ENCODE data around the gene MALSU1.

The MALSU1 gene

DNA sequence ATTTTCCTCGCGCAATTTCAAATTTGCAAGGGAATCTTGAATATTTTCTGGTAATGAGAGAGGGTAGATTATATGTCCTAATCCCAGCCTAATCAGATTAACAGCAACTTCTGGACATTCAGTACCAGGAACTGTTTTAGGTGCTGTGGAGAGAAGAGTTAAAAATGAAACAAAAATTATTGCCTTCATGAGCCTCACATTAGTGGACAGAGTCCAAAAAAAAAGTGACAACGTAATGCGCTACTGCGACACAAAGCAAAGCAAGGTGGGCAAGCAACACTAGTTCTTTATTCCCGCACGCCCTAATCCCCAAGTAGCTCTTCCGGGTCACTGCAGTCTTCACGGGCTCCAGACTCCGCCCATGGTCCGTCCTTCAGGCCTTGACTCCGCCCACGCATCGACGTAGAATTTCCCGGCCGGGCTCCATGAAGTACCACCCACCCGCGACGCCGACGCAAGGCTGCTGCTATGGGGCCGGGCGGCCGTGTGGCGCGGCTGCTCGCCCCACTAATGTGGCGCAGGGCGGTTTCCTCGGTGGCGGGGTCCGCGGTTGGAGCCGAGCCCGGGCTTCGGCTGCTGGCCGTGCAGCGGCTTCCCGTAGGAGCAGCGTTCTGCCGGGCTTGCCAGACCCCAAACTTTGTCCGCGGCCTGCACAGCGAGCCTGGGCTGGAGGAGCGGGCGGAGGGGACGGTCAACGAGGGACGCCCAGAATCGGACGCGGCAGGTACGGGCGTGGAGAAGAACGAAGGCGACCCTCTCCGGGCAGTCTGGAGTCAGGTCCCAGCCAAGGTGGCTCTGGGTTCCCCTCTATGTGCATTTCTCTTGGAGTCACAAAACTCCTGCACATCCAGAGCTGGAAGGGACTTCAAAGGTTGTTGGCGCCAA is at the start of gene MALSU1:
Gene MALSU1, plus strand, starts transcription at position 455 of the 885 bp plus-strand sequence. Its CDS starts 14 bp downstream, at position 469.
- peak; percentile 91 for DNase-seq (ENCODE audit: low read depth)

DNA sequence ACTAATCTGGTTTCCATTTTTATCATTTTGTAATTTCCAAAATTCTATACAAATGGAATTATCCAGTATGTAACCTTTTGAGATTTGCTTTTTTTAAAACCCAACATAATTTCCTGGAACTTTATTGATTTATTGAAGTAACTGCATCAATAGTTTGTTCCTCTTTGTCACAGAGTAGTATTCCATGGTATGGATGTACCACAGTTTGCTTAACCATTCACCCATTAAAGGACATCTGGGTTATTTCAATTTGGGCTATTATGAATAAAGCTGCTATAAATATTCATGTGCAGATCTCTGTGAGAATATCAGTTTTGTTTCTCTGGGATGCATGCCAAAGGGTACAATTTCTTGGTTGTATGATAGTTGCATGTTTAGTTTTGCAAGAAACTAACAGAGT is 49.7 kb upstream of the MALSU1 start:
- DNase-seq (ENCODE audit: low read depth), result no peak

DNA sequence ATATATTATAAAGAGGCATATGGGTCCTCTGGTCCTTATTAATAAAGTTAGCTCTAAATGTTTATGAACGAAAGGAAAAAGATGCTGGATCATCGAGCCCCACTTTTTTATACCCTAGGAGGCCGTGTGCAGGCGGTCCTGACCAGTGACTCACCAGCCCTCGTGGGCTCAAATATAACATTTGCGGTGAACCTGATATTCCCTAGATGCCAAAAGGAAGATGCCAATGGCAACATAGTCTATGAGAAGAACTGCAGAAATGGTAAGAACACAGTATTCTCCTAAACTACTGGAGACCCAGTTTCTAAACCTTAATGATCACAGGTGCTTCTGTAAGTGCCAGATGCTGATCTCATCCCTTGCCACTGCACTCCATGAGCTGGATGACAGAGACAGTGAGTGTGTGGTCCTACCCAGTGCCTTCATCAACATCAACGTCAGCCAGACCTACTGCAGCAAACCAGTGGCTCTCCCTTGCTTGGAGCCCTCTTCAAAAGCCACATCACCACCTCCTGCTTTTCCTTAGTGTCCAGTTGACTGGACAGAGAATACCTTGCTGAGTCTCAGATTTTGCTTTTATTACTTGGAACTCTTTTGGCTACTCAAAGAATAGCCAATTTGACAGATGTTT is 45.0 kb upstream of the MALSU1 start:
- DNase-seq (ENCODE audit: low read depth), result no peak

DNA sequence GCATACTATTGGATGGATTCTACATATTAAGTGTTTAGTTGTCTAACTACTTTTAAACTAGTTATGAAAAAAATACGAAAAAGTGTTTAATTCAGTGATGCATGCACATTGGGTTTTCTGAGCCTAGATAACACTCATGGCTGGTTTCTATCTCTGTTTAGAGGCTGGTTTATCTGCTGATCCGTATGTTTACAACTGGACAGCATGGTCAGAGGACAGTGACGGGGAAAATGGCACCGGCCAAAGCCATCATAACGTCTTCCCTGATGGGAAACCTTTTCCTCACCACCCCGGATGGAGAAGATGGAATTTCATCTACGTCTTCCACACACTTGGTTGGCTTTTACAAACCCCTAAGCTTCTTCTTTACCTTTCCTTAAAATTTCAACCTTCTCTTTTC is 42.4 kb upstream of the MALSU1 start:
- DNase-seq (ENCODE audit: low read depth), result no peak

DNA sequence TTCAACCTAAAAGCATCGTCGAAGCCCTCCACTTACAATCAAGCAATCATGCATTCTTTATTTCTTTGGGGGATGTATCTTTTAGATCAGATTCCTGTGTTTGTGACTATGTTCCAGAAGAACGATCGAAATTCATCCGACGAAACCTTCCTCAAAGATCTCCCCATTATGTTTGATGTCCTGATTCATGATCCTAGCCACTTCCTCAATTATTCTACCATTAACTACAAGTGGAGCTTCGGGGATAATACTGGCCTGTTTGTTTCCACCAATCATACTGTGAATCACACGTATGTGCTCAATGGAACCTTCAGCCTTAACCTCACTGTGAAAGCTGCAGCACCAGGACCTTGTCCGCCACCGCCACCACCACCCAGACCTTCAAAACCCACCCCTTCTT is 38.8 kb upstream of the MALSU1 start:
- DNase-seq (ENCODE audit: low read depth), result no peak

DNA sequence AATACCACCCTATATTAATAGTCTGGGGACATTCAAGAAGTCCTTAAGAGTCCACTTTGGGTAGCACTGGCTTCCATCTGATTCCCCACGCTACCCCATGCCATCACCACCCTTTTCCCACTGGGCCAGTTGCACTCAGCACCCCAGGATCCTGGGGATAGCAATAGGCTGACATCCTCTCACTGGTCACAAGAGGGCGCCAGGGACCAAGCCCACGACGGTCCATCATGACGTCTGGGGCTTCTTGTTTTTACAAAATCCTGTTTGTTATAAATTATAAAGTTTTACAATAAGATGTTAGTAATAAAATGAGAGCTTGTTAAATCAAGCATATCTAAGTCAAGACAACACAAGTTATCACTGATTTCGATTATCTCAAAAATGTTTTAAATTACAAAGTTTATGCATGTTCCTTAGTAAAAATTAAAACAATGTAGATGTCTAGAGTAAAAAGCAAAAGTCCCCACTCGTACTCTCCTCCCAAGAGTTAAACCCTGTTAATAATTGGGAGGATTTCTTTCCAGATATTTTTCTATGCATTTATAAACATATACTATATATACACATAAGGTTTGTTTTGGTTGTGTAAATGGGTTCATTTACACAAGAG is 37.2 kb upstream of the MALSU1 start:
- no peak for DNase-seq (ENCODE audit: low read depth)

DNA sequence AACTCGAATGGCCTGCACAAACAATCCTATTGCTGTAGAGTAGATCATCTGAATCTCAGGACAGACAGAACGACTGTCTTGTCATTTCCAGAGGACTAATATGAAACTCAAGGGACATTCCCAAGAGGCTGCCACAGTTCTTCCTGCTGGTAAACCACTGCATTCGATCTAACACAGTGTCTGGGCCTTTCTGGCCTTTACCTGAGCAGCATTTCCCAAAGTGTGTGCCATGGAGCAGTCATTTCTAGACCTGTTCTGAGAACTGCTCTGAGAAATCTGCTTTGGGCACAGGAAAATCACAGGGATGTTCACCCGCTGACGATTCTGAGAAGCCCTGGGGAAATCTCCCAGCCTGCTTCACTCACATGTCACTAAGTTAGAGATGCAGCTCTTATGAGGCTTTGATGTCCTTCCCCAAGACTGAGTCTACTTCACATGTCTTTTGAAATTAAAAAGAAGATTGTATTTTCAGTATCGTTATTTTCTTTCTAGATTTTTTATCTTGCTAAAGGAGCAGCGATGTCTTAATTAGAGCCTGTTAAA is 34.2 kb upstream of the MALSU1 start:
- DNase-seq (ENCODE audit: low read depth), result no peak

DNA sequence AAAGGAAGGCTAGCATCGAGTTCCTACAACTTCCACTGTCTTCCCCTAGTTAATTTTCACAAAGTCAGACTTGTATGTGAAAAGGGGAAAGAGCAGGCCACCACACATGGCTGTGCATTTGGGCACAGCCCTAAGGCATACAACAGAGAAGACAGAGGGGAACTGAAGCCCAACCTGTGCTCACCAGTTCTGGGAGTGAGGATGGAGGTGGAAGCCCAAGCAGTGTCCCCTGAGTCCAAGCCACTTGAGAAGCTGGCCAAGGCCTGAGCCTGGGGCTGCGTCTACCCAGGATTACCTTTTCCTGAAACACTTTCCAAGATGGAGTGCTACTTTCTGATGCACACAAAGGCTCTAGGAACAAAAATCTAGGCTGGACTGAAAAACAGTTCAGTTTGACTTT is 32.2 kb upstream of the MALSU1 start:
- DNase-seq (ENCODE audit: low read depth), result no peak

DNA sequence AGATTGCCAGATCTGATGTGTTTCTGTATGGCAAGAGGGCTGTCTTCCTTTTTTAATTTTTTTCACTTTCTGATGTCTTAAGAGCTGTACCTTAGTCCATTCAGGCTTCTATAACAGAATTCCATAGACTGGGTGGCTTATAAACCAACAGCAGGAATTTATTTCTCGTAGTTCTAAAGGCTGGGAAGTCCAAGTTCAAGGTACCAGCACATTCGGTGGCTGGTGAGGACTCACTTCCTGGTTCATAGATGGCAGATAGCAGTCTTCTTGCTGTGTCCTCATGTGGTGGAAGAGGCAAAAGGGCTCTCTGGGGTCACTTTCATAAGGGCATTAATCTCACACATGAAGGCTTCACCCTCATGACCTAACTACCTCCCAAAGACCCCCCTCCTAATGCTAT is 31.8 kb upstream of the MALSU1 start:
- no peak for DNase-seq (ENCODE audit: low read depth)

DNA sequence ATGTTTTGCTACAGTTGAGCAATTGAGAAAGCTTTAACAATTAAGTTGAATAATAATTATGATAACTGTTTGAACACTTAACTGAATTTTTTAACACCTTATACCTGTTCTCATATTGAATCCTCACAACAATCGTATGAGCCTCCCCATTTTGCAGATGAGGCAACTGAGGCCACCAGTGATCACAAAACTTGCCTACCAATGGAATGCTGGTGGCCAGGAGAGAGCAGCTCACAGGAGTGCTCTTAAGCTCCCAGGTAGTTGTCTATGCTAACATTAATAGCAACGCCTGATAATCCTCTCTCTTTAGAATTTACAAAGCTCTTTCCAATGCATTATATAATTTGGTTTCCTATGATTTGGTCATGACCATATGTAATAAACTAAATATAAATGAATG is 31.0 kb upstream of the MALSU1 start:
- no peak for DNase-seq (ENCODE audit: low read depth)

DNA sequence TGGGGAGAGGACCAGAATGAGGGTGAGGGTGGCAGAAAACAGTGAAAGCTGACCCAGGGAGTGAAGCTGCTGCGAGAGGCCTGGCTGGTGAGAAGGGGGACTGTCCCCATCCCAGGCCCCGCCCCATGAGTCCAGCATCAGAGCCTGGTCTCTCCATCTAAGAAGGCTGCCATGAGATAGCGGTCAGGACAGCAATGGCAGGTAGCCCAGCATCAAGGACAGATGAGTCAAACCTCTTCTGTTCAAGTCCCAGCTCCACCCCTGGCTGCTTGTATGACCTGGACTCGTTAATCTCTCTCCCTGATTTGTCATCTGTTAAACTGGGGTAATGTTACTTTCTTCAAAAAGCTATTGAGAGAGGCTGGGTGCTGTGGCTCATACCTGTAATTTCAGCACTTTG is 30.4 kb upstream of the MALSU1 start:
- no peak for DNase-seq (ENCODE audit: low read depth)

DNA sequence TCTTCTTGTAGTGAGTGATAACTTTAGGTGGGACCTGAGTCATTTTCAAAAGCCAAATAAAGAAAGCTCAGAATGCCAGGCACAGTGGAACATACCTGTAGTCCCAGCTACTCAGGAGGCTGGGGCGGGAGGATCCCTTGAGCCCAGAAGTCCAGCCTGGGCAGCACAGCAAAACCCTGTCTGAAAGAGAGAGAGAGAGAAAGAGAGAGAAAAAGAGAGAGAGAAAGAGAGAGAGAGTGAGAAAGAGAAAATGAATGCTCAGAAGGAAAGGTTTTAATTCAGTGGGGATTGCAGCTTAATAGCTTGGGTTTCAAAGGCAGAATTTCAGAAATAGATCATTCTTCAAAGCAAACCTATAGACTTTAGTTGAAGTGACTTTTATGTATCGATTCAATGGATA is 26.9 kb upstream of the MALSU1 start:
- DNase-seq (ENCODE audit: low read depth), result no peak

DNA sequence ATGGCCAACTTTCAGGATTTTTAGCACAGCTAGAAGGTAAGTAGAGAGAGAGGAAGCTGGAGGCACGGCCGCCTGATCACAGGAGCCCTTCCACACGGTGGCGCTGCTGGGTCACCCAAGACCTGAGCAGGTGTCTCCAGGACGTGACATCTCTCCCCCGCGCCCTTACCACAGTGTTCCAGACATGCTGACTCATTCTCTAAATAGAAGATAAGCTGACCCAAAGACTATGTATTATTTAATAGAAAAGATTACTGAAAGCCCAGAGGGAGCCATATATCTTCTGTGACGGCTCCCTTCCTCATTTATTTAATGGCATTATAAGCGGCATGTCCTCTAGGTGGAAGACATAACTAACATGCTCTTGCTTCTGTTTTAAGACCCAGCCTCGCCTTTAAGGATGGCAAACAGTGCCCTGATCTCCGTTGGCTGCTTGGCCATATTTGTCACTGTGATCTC is 26.0 kb upstream of the MALSU1 start:
- DNase-seq (ENCODE audit: low read depth), result peak; percentile 76

DNA sequence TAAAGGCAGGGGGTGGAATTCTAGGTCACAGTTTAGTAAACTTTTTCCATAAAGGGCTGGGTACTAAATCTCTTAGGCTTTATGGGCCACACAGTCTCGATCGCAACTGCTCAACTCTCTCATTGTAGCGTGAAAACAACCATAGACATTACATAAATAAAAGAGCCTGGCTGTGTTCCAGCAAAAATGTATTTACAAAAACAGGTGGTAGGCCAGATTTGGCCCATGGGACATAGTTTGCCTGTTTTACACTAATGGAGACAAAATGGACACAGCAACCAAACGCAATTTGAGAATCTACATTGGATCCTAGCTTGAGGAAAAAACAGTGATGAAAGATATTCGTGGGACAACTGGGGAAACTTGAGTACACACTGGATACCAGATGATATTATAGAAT is 23.2 kb upstream of the MALSU1 start:
- DNase-seq (ENCODE audit: low read depth), result no peak

DNA sequence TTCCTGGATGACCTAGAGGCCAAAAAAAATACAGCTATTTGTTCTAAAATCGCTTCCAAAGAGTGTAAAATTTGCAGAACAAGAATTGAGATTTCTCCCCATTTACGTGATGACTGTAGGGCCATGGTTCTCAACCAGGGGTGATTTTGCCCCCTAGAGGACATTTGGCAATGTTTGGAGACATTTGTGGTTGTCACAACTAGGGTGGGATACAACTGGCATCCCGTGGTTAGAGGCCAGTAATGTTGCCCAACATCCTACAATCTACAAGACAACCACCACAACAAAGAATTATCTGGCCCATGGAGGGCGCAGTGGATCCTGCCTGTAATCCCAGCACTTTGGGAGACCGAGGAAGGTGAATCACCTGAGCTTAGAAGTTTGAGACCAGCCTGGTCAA is 22.8 kb upstream of the MALSU1 start:
- no peak for DNase-seq (ENCODE audit: low read depth)

DNA sequence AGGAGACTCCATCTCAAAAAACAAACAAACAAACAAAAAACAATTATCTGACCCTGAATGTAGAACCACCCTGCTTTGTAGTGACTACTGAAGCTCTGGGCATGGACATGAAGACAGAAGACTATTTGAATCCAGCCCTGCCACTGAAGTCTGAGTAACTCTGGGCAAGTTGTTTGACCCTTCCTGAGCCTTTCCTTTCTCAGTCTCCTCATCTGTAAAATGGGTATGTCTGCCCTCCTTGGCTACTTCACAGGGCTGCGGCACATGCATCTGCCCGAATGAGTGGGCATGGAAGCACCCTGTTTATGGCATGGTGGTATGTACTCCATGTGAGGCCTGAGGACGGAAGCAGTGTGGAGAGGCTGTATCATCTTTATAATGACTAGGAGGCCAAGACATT is 22.2 kb upstream of the MALSU1 start:
- no peak for DNase-seq (ENCODE audit: low read depth)

DNA sequence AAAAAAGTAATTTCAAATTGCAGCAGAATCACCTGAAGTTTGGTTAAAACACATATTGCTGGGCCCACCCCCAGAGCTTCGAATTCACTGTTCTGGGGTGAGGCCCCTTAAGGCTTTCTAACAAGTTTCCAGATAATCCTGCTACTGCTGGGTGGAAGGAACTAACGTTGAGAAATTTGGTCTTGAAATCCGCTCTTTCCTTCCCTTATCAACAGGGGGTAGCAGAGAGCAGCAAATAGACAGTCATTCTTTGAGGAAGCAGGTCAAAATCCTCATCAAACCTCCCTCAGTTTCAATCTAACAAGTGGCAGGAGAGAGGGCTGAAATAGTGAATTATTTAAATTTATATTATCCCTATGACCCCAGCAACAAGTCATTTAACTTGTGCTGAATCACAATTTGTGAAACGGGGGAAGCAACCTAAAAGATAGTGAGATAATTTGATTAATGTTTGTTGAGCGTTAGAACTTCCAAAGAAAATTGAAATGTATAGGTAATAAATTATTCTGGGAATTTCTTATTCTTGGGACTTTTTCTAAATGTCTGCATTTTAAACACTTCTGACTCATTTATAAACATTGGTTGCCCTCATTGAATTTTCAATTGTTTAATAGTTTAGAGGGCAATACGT is 21.7 kb upstream of the MALSU1 start:
- no peak for DNase-seq (ENCODE audit: low read depth)

DNA sequence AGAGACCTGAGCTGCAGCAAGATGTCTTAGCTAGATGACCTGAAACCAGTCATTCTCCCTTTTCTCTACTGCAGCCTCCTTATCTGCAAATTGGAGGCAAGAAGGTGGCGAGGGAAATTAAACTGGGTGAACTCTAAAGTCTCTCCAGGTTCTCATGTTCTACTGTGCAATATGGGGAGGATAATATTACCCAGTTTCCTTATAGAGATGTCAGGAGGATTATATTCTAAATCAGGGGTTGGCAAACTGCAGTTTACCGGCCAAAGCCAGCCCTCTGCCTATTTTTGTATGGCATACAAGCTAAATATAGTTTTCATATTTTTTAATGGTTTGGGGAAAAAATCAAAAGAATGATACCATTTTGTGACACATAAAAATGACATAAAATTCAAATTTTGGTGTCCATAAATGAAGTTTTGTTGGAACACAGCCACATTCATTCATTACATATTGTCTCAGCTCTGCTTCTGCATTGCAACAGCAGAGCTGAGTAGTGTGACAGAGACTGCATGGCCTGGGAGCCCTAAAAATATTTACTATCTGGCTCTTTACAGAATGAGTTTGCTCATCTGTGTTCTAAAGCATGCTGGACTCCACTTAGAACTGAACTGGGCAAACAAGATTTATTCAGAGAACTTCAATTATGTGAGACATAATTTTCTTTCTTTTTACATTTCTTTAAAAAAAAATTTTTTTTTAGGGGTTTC is 19.2 kb upstream of the MALSU1 start:
- DNase-seq (ENCODE audit: low read depth), result no peak

DNA sequence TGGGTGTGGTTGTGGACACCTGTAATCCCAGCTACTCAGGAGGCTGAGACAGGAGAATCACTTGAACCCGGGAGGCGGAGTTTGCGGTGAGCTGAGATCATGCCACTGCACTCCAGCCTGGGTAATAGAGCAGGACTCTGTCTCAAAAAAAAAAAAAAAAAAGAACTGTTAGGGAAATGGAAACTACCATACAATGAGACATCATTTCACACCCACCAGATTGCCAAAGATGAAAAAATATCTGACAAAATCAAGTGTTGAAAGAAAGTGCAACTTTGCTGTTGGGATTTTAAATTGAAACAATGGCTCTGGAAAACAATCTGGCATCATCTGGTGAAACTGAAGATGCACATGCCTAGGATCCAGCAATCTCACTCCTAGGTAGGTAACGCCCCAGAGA is 16.1 kb upstream of the MALSU1 start:
- no peak for DNase-seq (ENCODE audit: low read depth)

DNA sequence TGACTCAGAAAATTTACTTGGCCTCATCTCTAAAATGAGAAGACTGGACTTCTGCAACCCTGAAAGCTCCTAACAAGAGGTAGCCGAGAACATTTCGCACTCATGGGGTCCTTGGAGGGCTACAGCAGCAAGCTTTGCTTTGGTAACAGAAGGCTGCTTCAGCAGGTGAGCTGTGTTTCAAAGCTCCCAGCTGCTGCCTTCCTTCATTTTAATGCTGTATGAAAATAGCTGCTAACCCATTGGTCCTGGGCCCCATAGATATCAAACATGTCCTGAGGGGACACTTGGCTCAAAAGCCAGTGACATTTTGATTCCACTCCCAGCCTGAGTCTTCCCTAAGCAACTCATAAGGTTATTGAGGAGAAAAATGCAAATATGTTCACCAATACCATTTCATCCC is 14.3 kb upstream of the MALSU1 start:
- DNase-seq (ENCODE audit: low read depth), result no peak
